Activated B cell treated with CpG ODN at 0.5 μM for 24 hours (primary cell): ENCODE results near the gene EIPR1. TPM values are rescaled to one million over a fixed set of nuclear protein-coding genes. Genes with fewer than 3 reads are reported as not detected.

Experiments used
- ATAC-seq: fragments of 200-7000 bp; cut with Tn5 transposase; one replicate; pipeline ENCODE4 v1.10.0; 2021; ENCODE audit warnings: low read depth, mild to moderate bottlenecking, moderate library complexity
- CTCF ChIA-PET: fragments of 350-600 bp; sonication (Branson Sonifier 250); formaldehyde crosslinking; loops from one replicate; lab custom pipeline; 2021; ENCODE audit warnings: antibody characterized with exemption; lab: Charles Lee
- POLR2A ChIA-PET: fragments of 350-600 bp; sonication (Branson Sonifier 250); formaldehyde crosslinking; loops from one replicate; lab custom pipeline; 2021; ENCODE audit warnings: antibody characterized with exemption; lab: Charles Lee
- DNase-seq: peaks from one replicate; pipeline ENCODE4 v3.0.0; 2022
- H3K27ac Mint-ChIP-seq: one replicate; pipeline ENCODE4 v1.8.0; 2020; ENCODE audit warnings: mixed read lengths
- H3K27me3 Mint-ChIP-seq: one replicate; pipeline ENCODE4 v1.8.0; 2021; ENCODE audit warnings: mixed read lengths
- H3K36me3 Mint-ChIP-seq: one replicate; pipeline ENCODE4 v1.8.0; 2021; ENCODE audit warnings: low read depth, mixed read lengths
- H3K4me1 Mint-ChIP-seq: one replicate; pipeline ENCODE4 v1.8.0; 2021; ENCODE audit warnings: mixed read lengths
- H3K4me3 Mint-ChIP-seq: one replicate; pipeline ENCODE4 v1.8.0; 2020; ENCODE audit warnings: mild to moderate bottlenecking, mixed read lengths
- H3K9me3 Mint-ChIP-seq: one replicate; pipeline ENCODE4 v1.8.0; 2020; ENCODE audit warnings: mixed read lengths
- CTCF ChIP-seq: fragments of 200-600 bp; IDR thresholded peaks from one replicate; pipeline ENCODE4 v1.8.0; 2022; ENCODE audit warnings: antibody characterized with exemption, mild to moderate bottlenecking
- intact Hi-C: fragments of 100-400 bp; cut with micrococcal nuclease; formaldehyde crosslinking; loops from one replicate; pipeline ENCODE4 v1.15.1; 2024
- total RNA-seq: library from RNA; stranded (reverse); gene quantifications from 2 replicates; pipeline ENCODE4 v1.2.3, GENCODE V29; 2022

Gene EIPR1
- total RNA-seq, 1 donor from 2014 or later: 36.3 TPM

GRCh38 chr2:3344897-3345296 is 32.7 kb downstream of the EIPR1 start:
- Mint-ChIP-seq H3K9me3 (no peaks in the 10 kb centered on the region), H3K4me1 (no peaks in the 10 kb centered on the region), H3K36me3 (peaks cover 46% of the 10 kb centered on the region), H3K27ac (no peak overlapping the region), H3K27me3 (no peaks in the 10 kb centered on the region), H3K4me3 (no peak overlapping the region)
- no peak for ATAC-seq
- no peak for TF ChIP-seq CTCF
- CTCF ChIA-PET: no interaction called here
- intact Hi-C loops: no loop called here
- DNase-seq: no peak
- POLR2A ChIA-PET: no interaction called here

GRCh38 chr2:3343012-3343411 is 34.6 kb downstream of the EIPR1 start:
- H3K4me3 Mint-ChIP-seq: no peak overlapping the region
- no peak overlapping the region for H3K27ac Mint-ChIP-seq
- CTCF ChIA-PET: no interaction called here
- no peak for ATAC-seq
- POLR2A ChIA-PET: no interaction called here
- H3K4me1 Mint-ChIP-seq: no peaks in the 10 kb centered on the region
- no peak for TF ChIP-seq CTCF
- H3K27me3 Mint-ChIP-seq: no peaks in the 10 kb centered on the region
- intact Hi-C loops: no loop called here
- no peaks in the 10 kb centered on the region for H3K9me3 Mint-ChIP-seq
- H3K36me3 Mint-ChIP-seq: peaks cover 40% of the 10 kb centered on the region
- DNase-seq: no peak

- TF ChIP-seq CTCF: no peak
- ATAC-seq: no peak
- Mint-ChIP-seq H3K27ac (no peak overlapping the region), H3K36me3 (peaks cover 39% of the 10 kb centered on the region), H3K4me3 (no peak overlapping the region), H3K9me3 (no peaks in the 10 kb centered on the region), H3K27me3 (no peaks in the 10 kb centered on the region), H3K4me1 (no peaks in the 10 kb centered on the region)
- no peak for DNase-seq
- intact Hi-C loops: no loop called here
- CTCF ChIA-PET: no interaction called here
- POLR2A ChIA-PET: no interaction called here
Observed at GRCh38 chr2:3342324-3342723, 35.3 kb downstream of the EIPR1 start.

- Mint-ChIP-seq H3K4me1 (no peaks in the 10 kb centered on the region), H3K9me3 (no peaks in the 10 kb centered on the region), H3K4me3 (no peak overlapping the region), H3K27ac (no peak overlapping the region), H3K27me3 (no peaks in the 10 kb centered on the region), H3K36me3 (peaks cover 33% of the 10 kb centered on the region)
- ChIA-PET POLR2A (no interaction called here), CTCF (no interaction called here)
- DNase-seq (no peak), ATAC-seq (no peak)
- intact Hi-C loops: no loop called here
- TF ChIP-seq CTCF: no peak
Observed at GRCh38 chr2:3341336-3341735, 36.3 kb downstream of the EIPR1 start.

GRCh38 chr2:3340144-3340543 is 37.5 kb downstream of the EIPR1 start:
- Mint-ChIP-seq H3K9me3 (no peaks in the 10 kb centered on the region), H3K36me3 (peaks cover 36% of the 10 kb centered on the region), H3K4me3 (no peak overlapping the region), H3K27me3 (no peaks in the 10 kb centered on the region), H3K4me1 (no peaks in the 10 kb centered on the region), H3K27ac (no peak overlapping the region)
- ATAC-seq: no peak
- DNase-seq: no peak
- ChIA-PET POLR2A (no interaction called here), CTCF (no interaction called here)
- TF ChIP-seq CTCF: no peak
- intact Hi-C loops: no loop called here
